Natural killer cell (primary cell): ENCODE results near the gene TMEM232. TPM values are rescaled to one million over a fixed set of nuclear protein-coding genes. Genes with fewer than 3 reads are reported as not detected.

Experiments
- ATAC-seq, 3 donors: fragments of 150-1000 bp in 2 of 3; fragments of 200-7000 bp in 1 of 3; cut with Tn5 transposase; 1 replicate in 1 of 3; 2 replicates in 2 of 3; pipeline ENCODE4 v1.10.0; 2021; ENCODE audit warnings: mild to moderate bottlenecking in 2 of 3, moderate library complexity in 2 of 3
- DNase-seq, 2 donors: peaks; one replicate each; pipeline versions ENCODE4 v3.0.0 to v3.0.0-alpha.2; 2013 to 2021; ENCODE audit warnings: mixed read lengths in 1 of 2
- H3K27ac ChIP-seq: one replicate; pipeline ENCODE4 v1.5.1; 2013; ENCODE audit warnings: mild to moderate bottlenecking, low read length
- H3K27me3 ChIP-seq: one replicate; pipeline ENCODE4 v1.6.1; 2013; ENCODE audit warnings: low read length; ENCODE audit not compliant: control insufficient read depth, insufficient read depth
- H3K36me3 ChIP-seq: one replicate; pipeline ENCODE4 v1.6.1; 2013; ENCODE audit warnings: low read length; ENCODE audit not compliant: control insufficient read depth, insufficient read depth
- H3K4me1 ChIP-seq: one replicate; pipeline ENCODE4 v1.6.1; 2013; ENCODE audit warnings: low read length; ENCODE audit not compliant: control insufficient read depth, insufficient read depth
- H3K4me3 ChIP-seq: one replicate; pipeline ENCODE4 v1.5.1; 2013; ENCODE audit warnings: low read length
- H3K9me3 ChIP-seq: one replicate; pipeline ENCODE4 v1.6.1; 2013; ENCODE audit warnings: low read length; ENCODE audit not compliant: control insufficient read depth, insufficient read depth
- H3K27ac Mint-ChIP-seq, 2 donors: one replicate each; pipeline ENCODE4 v1.8.0; 2022; ENCODE audit warnings: mild to moderate bottlenecking in 2 of 2, mixed read lengths in 2 of 2, moderate library complexity in 1 of 2
- H3K27me3 Mint-ChIP-seq, 2 donors: one replicate each; pipeline ENCODE4 v1.8.0; 2022; ENCODE audit warnings: low read depth in 2 of 2, mixed read lengths in 2 of 2
- H3K36me3 Mint-ChIP-seq: one replicate; pipeline ENCODE4 v1.8.0; 2022; ENCODE audit warnings: mixed read lengths
- H3K4me1 Mint-ChIP-seq, 2 donors: one replicate each; pipeline ENCODE4 v1.8.0; 2022; ENCODE audit warnings: mixed read lengths in 2 of 2
- H3K4me3 Mint-ChIP-seq: one replicate; pipeline ENCODE4 v1.8.0; 2022; ENCODE audit warnings: mild to moderate bottlenecking, moderate library complexity, mixed read lengths
- H3K9me3 Mint-ChIP-seq, 2 donors: one replicate each; pipeline ENCODE4 v1.8.0; 2022; ENCODE audit warnings: mixed read lengths in 2 of 2
- WGBS: methylation state at CpG from one replicate; pipeline ENCODE4 v1.1.7; 2013; ENCODE audit warnings: missing lambda C conversion rate; ENCODE audit not compliant: insufficient coverage; 5-methylcytosine and 5-hydroxymethylcytosine counted together
- intact Hi-C: fragments of 100-400 bp; cut with micrococcal nuclease; formaldehyde crosslinking; loops from one replicate; pipeline ENCODE4 v1.14.2; 2022
- total RNA-seq, 4 donors: library from RNA; stranded (reverse); fragments of 120-200 nt in 1 of 4; gene quantifications; one replicate each; pipeline versions ENCODE4 v1.2.3 to v1.2.4, GENCODE V29; 2013 to 2022
- TF ChIP-seq, protein P1 (sequence below): fragments of 200-600 bp; IDR thresholded peaks from one replicate; pipeline ENCODE4 v1.8.0; 2022; ENCODE audit warnings: antibody characterized with exemption

TMEM232 gene
- 1 to 10 TPM in 1 of 3 donors, under 1 TPM in 2; 0.45 to 3.0 (median 0.66) TPM for total RNA-seq
- total RNA-seq (2013) = 2.0 TPM

DNA sequence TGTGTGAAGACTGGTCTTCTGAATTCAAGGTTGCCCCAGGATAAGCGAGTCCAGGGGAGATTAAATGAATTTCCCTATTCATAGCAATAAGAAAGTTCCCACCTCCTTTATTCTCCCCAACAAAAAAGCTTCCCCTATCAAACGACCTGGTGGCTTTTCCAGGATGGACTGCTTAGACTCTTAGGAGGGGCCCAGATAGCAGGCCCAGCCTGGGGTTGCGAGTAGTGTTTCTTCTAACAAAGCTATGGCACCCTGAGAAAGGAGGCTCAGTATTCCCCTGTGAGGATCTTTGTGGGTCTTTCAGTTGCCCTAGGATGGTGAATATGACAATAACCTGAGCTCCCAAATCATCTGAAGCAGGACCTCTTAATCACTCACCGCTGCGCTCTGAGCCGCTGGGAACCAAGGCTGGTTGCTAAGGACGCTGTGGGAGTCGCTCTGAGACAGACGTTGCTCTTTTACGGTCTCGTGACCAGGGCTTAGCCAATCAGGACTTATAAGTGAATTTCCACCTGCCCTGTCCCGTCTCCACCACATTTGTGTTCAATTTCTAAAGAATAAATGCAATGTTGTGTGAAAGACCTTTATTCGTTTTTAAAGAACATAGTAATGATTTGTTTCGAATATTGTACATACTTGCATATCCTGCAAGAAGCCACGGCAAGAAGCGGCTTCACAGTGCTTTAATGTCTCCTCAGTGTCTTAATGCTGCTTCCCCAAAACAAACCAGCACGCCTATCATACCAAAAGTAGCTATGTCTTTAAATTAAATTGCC is at the start of gene TMEM232:
Gene TMEM232 (minus strand): TSS at position 423 of the 776 bp plus-strand sequence. CDS start 59,319 bp downstream, outside the sequence.
- Mint-ChIP-seq H3K4me1 (peaks cover 5 to 6% of the 10 kb centered on the region in 2 donors), H3K27ac (peak within 1 kb of the TSS; percentile 57 to 69), H3K27me3 (peaks cover 5 to 28% of the 10 kb centered on the region in 2 donors), H3K36me3 (no peaks in the 10 kb centered on the region), H3K4me3 (peak within 1 kb of the TSS; percentile 94), H3K9me3 (no peaks in the 10 kb centered on the region)
- Histone ChIP-seq H3K9me3 (no peaks in the 10 kb centered on the region), H3K36me3 (no peaks in the 10 kb centered on the region), H3K27me3 (no peaks in the 10 kb centered on the region), H3K4me1 (peaks cover 4% of the 10 kb centered on the region), H3K27ac (no peak within 1 kb of the TSS), H3K4me3 (peak within 1 kb of the TSS; percentile 22)
- 27% methylated on average over 16 of the region's 17 CpGs for WGBS
- DNase-seq = peak; percentile 50 to 90
- peak; percentile 88 to 99 (median 98) for ATAC-seq
- TF ChIP-seq, protein P1, sequence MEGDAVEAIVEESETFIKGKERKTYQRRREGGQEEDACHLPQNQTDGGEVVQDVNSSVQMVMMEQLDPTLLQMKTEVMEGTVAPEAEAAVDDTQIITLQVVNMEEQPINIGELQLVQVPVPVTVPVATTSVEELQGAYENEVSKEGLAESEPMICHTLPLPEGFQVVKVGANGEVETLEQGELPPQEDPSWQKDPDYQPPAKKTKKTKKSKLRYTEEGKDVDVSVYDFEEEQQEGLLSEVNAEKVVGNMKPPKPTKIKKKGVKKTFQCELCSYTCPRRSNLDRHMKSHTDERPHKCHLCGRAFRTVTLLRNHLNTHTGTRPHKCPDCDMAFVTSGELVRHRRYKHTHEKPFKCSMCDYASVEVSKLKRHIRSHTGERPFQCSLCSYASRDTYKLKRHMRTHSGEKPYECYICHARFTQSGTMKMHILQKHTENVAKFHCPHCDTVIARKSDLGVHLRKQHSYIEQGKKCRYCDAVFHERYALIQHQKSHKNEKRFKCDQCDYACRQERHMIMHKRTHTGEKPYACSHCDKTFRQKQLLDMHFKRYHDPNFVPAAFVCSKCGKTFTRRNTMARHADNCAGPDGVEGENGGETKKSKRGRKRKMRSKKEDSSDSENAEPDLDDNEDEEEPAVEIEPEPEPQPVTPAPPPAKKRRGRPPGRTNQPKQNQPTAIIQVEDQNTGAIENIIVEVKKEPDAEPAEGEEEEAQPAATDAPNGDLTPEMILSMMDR = no peak
- intact Hi-C loops = loop anchor here (1.0 kb wide), 1 partner anchor 12 kb away; no protein-coding TSS in a partner anchor

DNA sequence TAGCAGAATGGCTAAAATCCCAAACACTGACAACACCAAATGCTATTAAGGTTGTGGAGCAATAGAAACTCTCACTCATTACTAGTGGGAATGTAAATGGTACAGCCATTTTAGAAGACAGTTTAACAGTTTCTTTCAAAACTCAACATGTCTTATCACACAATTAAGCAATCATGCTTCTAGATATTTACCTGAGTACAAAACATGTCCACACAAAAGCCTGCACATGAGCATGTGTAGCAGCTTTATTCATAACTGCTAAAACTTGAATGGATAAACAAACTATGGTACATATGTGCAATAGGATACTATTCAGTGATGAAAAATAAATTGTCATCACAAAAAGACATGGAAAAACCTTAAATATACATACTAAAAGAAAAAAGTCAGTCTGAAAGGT is 43.8 kb upstream of the TMEM232 start:
- DNase-seq (no peak), ATAC-seq (no peak)
- H3K27ac Mint-ChIP-seq = no peak overlapping the region
- peaks cover 0 to 6% of the 10 kb centered on the region in 2 donors for H3K27me3 Mint-ChIP-seq
- H3K36me3 Mint-ChIP-seq = no peaks in the 10 kb centered on the region
- no peak overlapping the region for H3K4me3 Mint-ChIP-seq
- no peaks in the 10 kb centered on the region for H3K4me1 Mint-ChIP-seq
- intact Hi-C loops = no loop called here
- H3K4me1 ChIP-seq = no peaks in the 10 kb centered on the region
- no peak overlapping the region for H3K4me3 ChIP-seq
- no peaks in the 10 kb centered on the region for H3K36me3 ChIP-seq
- no peaks in the 10 kb centered on the region for H3K9me3 ChIP-seq
- H3K9me3 Mint-ChIP-seq = no peaks in the 10 kb centered on the region
- TF ChIP-seq, protein P1 = no peak
- peaks cover 6% of the 10 kb centered on the region for H3K27me3 ChIP-seq
- H3K27ac ChIP-seq = no peak overlapping the region

DNA sequence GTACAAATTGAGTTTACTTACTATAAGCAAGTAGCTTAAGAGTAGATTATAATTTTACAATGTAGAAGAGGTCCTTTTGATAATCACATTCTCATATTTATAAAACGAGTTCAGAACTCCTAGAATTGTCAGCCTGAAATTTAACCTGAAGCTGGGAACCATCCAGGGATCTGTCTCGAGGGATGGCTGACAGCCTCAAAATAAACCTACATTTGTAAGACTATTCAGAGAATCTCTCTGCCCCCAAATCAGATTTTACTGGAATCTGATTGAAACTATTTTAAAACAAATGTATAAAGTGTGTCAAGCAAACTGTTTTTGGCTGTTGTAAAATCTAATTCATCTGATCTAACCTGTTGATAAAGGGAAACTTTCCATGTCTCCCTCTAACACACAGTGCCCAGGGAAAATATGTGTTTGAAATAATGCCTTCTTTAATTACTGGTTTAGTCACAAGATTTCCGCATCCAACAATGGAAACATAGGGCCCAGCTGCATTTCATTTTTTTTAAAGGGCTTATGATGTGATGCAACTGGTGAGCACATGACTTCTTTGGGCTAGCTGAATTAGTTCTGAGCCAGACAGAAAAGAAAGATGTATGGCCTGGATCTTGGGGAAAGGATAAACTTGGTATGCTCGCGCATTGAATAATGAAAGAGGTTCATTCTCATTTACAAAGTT is 42.7 kb upstream of the TMEM232 start:
- no peaks in the 10 kb centered on the region for H3K9me3 ChIP-seq
- DNase-seq = no peak

More for the DNA sequence above, 42.7 kb upstream of the TMEM232 start:
- H3K27me3 Mint-ChIP-seq = peaks cover 0 to 6% of the 10 kb centered on the region in 2 donors
- no peak overlapping the region for H3K4me3 Mint-ChIP-seq
- H3K36me3 Mint-ChIP-seq = no peaks in the 10 kb centered on the region
- TF ChIP-seq, protein P1 = no peak
- H3K4me3 ChIP-seq = no peak overlapping the region
- ATAC-seq = no peak
- no peak overlapping the region for H3K27ac ChIP-seq
- H3K4me1 ChIP-seq = no peaks in the 10 kb centered on the region
- intact Hi-C loops = no loop called here
- WGBS = 63% methylated on average over 3 of the region's 5 CpGs
- H3K27ac Mint-ChIP-seq = no peak overlapping the region
- peaks cover 6% of the 10 kb centered on the region for H3K27me3 ChIP-seq
- no peaks in the 10 kb centered on the region for H3K4me1 Mint-ChIP-seq
- no peaks in the 10 kb centered on the region for H3K36me3 ChIP-seq
- H3K9me3 Mint-ChIP-seq = no peaks in the 10 kb centered on the region
